B cell (primary cell): ENCODE data around the gene GRM8. TPM values are rescaled to one million over a fixed set of nuclear protein-coding genes. Genes with fewer than 3 reads are reported as not detected.

ENCODE experiments used
- ATAC-seq: fragments of 200-7000 bp; cut with Tn5 transposase; one replicate; pipeline ENCODE4 v1.10.0; 2021; ENCODE audit warnings: low read depth, mild to moderate bottlenecking, moderate number of reproducible peaks, moderate library complexity
- CTCF ChIA-PET: fragments of 350-600 bp; sonication (Branson Sonifier 250); formaldehyde crosslinking; loops from one replicate; lab custom pipeline; 2021; ENCODE audit warnings: antibody characterized with exemption, inconsistent platforms; lab: Charles Lee
- POLR2A ChIA-PET: fragments of 350-600 bp; sonication (Branson Sonifier 250); formaldehyde crosslinking; loops from one replicate; lab custom pipeline; 2021; ENCODE audit warnings: antibody characterized with exemption; lab: Charles Lee
- DNase-seq: peaks from one replicate; pipeline ENCODE4 v3.0.0; 2013
- H2AFZ ChIP-seq: 2 replicates; pipeline ENCODE4 v1.6.1; 2012; ENCODE audit warnings: mild to moderate bottlenecking, low read depth, low read length; ENCODE audit not compliant: insufficient read depth, poor library complexity, severe bottlenecking
- H3K27ac ChIP-seq, 2 donors: 1 replicate in 1 of 2; 2 replicates in 1 of 2; pipeline ENCODE4 v1.5.1; 2012 to 2013; ENCODE audit warnings: low read length in 2 of 2, mild to moderate bottlenecking in 2 of 2, moderate library complexity in 1 of 2
- H3K27me3 ChIP-seq, 4 experiments: fragments of 200-600 bp in 1 of 4; sonication (generic) in 1 of 4; replicated peaks in 1 of 4; 1 replicate in 2 of 4; 2 replicates in 2 of 4; pipeline versions ENCODE4 v1.6.1 to v1.7.0; 2013 to 2016; ENCODE audit warnings: low read length in 3 of 4, mild to moderate bottlenecking in 2 of 4, mixed read lengths in 1 of 4, moderate library complexity in 1 of 4; ENCODE audit not compliant: insufficient read depth in 4 of 4, control insufficient read depth in 3 of 4; ENCODE audit errors: control extremely low read depth in 1 of 4
- H3K36me3 ChIP-seq, 2 experiments: replicated peaks in 1 of 2; 1 replicate in 1 of 2; 2 replicates in 1 of 2; pipeline versions ENCODE4 v1.6.1 to v1.7.1; 2013; ENCODE audit warnings: low read length in 1 of 2; ENCODE audit not compliant: insufficient read depth in 2 of 2, control insufficient read depth in 1 of 2; ENCODE audit errors: control extremely low read depth in 1 of 2, extremely low read depth in 1 of 2
- H3K4me1 ChIP-seq, 2 donors: fragments of 200-600 bp in 1 of 2; sonication (generic) in 1 of 2; 1 replicate in 1 of 2; 2 replicates in 1 of 2; pipeline versions ENCODE4 v1.5.1 to v1.6.1; 2013 to 2017; ENCODE audit warnings: low read length in 2 of 2; ENCODE audit not compliant: control insufficient read depth in 2 of 2, insufficient read depth in 2 of 2
- H3K4me2 ChIP-seq: replicated peaks from 2 replicates; pipeline ENCODE3; 2012; ENCODE audit warnings: mild to moderate bottlenecking, low read depth, low read length; ENCODE audit not compliant: poor library complexity, severe bottlenecking
- H3K4me3 ChIP-seq, 5 experiments: fragments of 200-600 bp in 1 of 5; sonication (generic) in 1 of 5; 1 replicate in 3 of 5; 2 replicates in 2 of 5; pipeline versions ENCODE4 v1.5.1 to v1.7.0; 2011 to 2016; ENCODE audit warnings: low read length in 4 of 5, mild to moderate bottlenecking in 4 of 5, low read depth in 2 of 5, control low read depth in 1 of 5, moderate library complexity in 1 of 5; ENCODE audit not compliant: insufficient read depth in 1 of 5; ENCODE audit errors: control extremely low read depth in 1 of 5, extremely low read depth in 1 of 5
- H3K79me2 ChIP-seq: fragments of 200-600 bp; sonication (generic); one replicate; pipeline ENCODE4 v1.6.0; 2016; ENCODE audit warnings: low read length; ENCODE audit not compliant: control insufficient read depth, insufficient read depth
- H3K9ac ChIP-seq: fragments of 200-600 bp; sonication (generic); 2 replicates; pipeline ENCODE4 v1.6.1; 2017; ENCODE audit warnings: mild to moderate bottlenecking, low read length, moderate library complexity
- H3K9me3 ChIP-seq, 3 donors: one replicate each; pipeline versions ENCODE4 v1.6.1 to v1.7.1; 2013; ENCODE audit warnings: low read length in 2 of 3; ENCODE audit not compliant: control insufficient read depth in 2 of 3, insufficient read depth in 1 of 3; ENCODE audit errors: control extremely low read depth in 1 of 3
- H4K20me1 ChIP-seq: 2 replicates; pipeline ENCODE4 v1.6.0; 2012; ENCODE audit warnings: mild to moderate bottlenecking, low read length; ENCODE audit not compliant: insufficient read depth, control insufficient read depth, poor library complexity, severe bottlenecking
- H3K27ac Mint-ChIP-seq: one replicate; pipeline ENCODE4 v1.8.0; 2021; ENCODE audit warnings: mixed read lengths
- H3K27me3 Mint-ChIP-seq: one replicate; pipeline ENCODE4 v1.8.0; 2021; ENCODE audit warnings: mixed read lengths
- H3K4me1 Mint-ChIP-seq: one replicate; pipeline ENCODE4 v1.8.0; 2021; ENCODE audit warnings: mixed read lengths
- H3K4me3 Mint-ChIP-seq: one replicate; pipeline ENCODE4 v1.8.0; 2021; ENCODE audit warnings: mixed read lengths
- H3K9me3 Mint-ChIP-seq: one replicate; pipeline ENCODE4 v1.8.0; 2022; ENCODE audit warnings: mixed read lengths; ENCODE audit not compliant: insufficient read depth
- CTCF ChIP-seq: fragments of 200-600 bp; IDR thresholded peaks from one replicate; pipeline ENCODE4 v1.8.0; 2022; ENCODE audit warnings: antibody characterized with exemption, mild to moderate bottlenecking
- EZH2 ChIP-seq: IDR thresholded peaks from 2 replicates; pipeline ENCODE4 v1.6.1; 2012; ENCODE audit warnings: borderline replicate concordance, low read depth, mild to moderate bottlenecking, moderate library complexity, low read length; ENCODE audit not compliant: insufficient read depth, poor library complexity, severe bottlenecking
- WGBS: methylation state at CpG from one replicate; pipeline ENCODE4 v1.1.5; 2013; ENCODE audit warnings: missing lambda C conversion rate; ENCODE audit not compliant: insufficient coverage; 5-methylcytosine and 5-hydroxymethylcytosine counted together
- intact Hi-C: fragments of 100-400 bp; cut with micrococcal nuclease; formaldehyde crosslinking; loops from one replicate; pipeline ENCODE4 v1.10.0; 2022
- polyA plus RNA-seq: library from polyadenylated mRNA; depleted of rRNA; stranded (reverse); fragments of >200 nt; gene quantifications from 2 replicates; pipeline ENCODE4 v1.2.3, GENCODE V29; 2012
- total RNA-seq, 2 donors: library from RNA; stranded (reverse); fragments of 120-200 nt in 1 of 2; gene quantifications; 1 replicate in 1 of 2; 2 replicates in 1 of 2; pipeline versions ENCODE4 v1.2.3 to v1.2.4, GENCODE V29; 2013 to 2022

GRM8 gene
- total and polyA plus RNA-seq, 2 donors (not counting 1 experiment from before 2014, with no cell fraction given) = not detected

DNA sequence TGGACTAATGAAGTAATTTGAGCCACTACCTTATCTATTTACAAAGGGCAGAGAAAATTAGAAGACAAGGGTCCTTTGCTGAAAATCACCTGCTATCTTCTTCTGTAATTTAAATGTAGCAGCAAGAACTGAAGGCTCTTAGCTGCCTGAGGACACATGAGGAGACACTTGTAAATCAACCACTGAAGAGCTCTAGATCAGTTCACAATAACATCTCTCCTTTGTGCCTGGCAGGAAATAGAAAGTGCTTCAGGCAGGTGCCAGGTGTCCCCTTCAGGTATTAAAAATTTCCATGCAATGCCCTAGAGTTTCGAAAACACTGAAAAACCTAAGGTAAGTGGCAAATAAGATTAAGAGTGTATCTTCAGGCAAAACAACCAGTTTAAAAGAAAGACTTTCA, 474.6 kb downstream of the GRM8 start:
- WGBS = no CpG with 5 or more reads among the region's 1 CpG
- no peak overlapping the region for H3K27ac ChIP-seq
- no peak for ATAC-seq

DNA sequence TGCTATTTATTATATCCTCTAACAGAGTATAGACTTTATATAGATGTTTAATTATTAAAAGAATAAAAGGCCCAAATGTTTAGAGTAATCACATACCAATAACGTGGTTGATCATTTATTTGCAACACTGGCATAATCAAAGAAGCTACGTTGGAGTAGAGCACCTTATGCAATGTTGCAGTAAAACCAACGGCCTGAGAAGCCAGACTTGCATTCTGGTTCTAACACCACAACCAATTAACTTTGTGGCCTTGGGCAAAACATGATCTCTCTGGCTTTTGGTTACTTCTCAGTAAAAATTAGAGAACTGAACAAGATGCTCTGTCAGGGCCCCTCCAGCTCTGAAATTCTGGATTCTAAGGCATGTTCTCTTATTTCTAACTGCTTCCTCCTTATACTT, 476.2 kb downstream of the GRM8 start:
- intact Hi-C loops = no loop called here
- POLR2A ChIA-PET = no interaction called here
- no peaks in the 10 kb centered on the region for H3K4me1 Mint-ChIP-seq

More for the DNA sequence above, 474.6 kb downstream of the GRM8 start:
- TF ChIP-seq EZH2 (no peak), CTCF (no peak)
- H3K9me3 ChIP-seq = no peaks in the 10 kb centered on the region
- Mint-ChIP-seq H3K9me3 (no peaks in the 10 kb centered on the region), H3K27me3 (no peaks in the 10 kb centered on the region), H3K4me3 (no peak overlapping the region), H3K4me1 (no peaks in the 10 kb centered on the region), H3K27ac (no peak overlapping the region)
- no peak for DNase-seq
- H3K9ac ChIP-seq = no peak overlapping the region
- no peaks in the 10 kb centered on the region for H3K79me2 ChIP-seq
- no peaks in the 10 kb centered on the region for H3K27me3 ChIP-seq
- H2AFZ ChIP-seq = no peak overlapping the region
- no peak overlapping the region for H3K4me2 ChIP-seq
- H4K20me1 ChIP-seq = no peaks in the 10 kb centered on the region
- CTCF ChIA-PET = no interaction called here
- H3K4me3 ChIP-seq = no peak overlapping the region
- H3K4me1 ChIP-seq = no peaks in the 10 kb centered on the region
- H3K36me3 ChIP-seq = no peaks in the 10 kb centered on the region
- POLR2A ChIA-PET = no interaction called here
- intact Hi-C loops = no loop called here

More for the DNA sequence above, 476.2 kb downstream of the GRM8 start:
- no peak overlapping the region for H3K4me2 ChIP-seq
- H3K9ac ChIP-seq = no peak overlapping the region
- H4K20me1 ChIP-seq = no peaks in the 10 kb centered on the region
- H3K4me3 ChIP-seq = no peak overlapping the region
- ATAC-seq = no peak
- H2AFZ ChIP-seq = no peak overlapping the region
- no peaks in the 10 kb centered on the region for H3K36me3 ChIP-seq
- H3K4me1 ChIP-seq = no peaks in the 10 kb centered on the region
- no peak for TF ChIP-seq EZH2
- no peak for TF ChIP-seq CTCF
- no peaks in the 10 kb centered on the region for H3K9me3 Mint-ChIP-seq
- no peaks in the 10 kb centered on the region for H3K79me2 ChIP-seq
- no peaks in the 10 kb centered on the region for H3K27me3 ChIP-seq
- no peak overlapping the region for H3K4me3 Mint-ChIP-seq
- no peaks in the 10 kb centered on the region for H3K9me3 ChIP-seq
- DNase-seq = no peak
- no peak overlapping the region for H3K27ac ChIP-seq
- CTCF ChIA-PET = no interaction called here
- no peaks in the 10 kb centered on the region for H3K27me3 Mint-ChIP-seq
- 82% methylated on average over 3 of the region's 3 CpGs for WGBS
- no peak overlapping the region for H3K27ac Mint-ChIP-seq
